Subcutaneous abdominal adipose tissue (tissue), 5 donors: Measurements from ENCODE around the gene RETREG1.
A peak's percentile ranks its signal among the peaks of the same experiment; 100 is the strongest.

Source experiments
- H3K27ac ChIP-seq: one replicate; pipeline ENCODE4 v1.7.0; 2013; ENCODE audit warnings: low read depth, mild to moderate bottlenecking, inconsistent platforms, low read length, moderate library complexity
- H3K27me3 ChIP-seq, 5 donors: one replicate each; pipeline ENCODE4 v1.7.0; 2013; ENCODE audit warnings: low read length in 5 of 5, inconsistent platforms in 1 of 5; ENCODE audit not compliant: control insufficient read depth in 5 of 5, insufficient read depth in 4 of 5
- H3K36me3 ChIP-seq, 5 donors: one replicate each; pipeline ENCODE4 v1.7.0; 2013; ENCODE audit warnings: low read length in 5 of 5; ENCODE audit not compliant: control insufficient read depth in 5 of 5, insufficient read depth in 5 of 5
- H3K4me1 ChIP-seq, 5 donors: one replicate each; pipeline ENCODE4 v1.7.0; 2013; ENCODE audit warnings: low read length in 5 of 5, mild to moderate bottlenecking in 3 of 5, moderate library complexity in 1 of 5; ENCODE audit not compliant: control insufficient read depth in 5 of 5, insufficient read depth in 5 of 5
- H3K4me3 ChIP-seq, 5 donors: one replicate each; pipeline ENCODE4 v1.7.0; 2013; ENCODE audit warnings: low read length in 5 of 5, low read depth in 1 of 5
- H3K9ac ChIP-seq, 5 donors: one replicate each; pipeline ENCODE4 v1.7.0; 2013; ENCODE audit warnings: low read length in 5 of 5, mild to moderate bottlenecking in 4 of 5, moderate library complexity in 3 of 5
- H3K9me3 ChIP-seq, 5 donors: one replicate each; pipeline ENCODE4 v1.7.0; 2013; ENCODE audit warnings: low read length in 5 of 5; ENCODE audit not compliant: control insufficient read depth in 5 of 5
- donor health status: healthy.
- donor health status: healthy.
- donor health status: healthy.
- donor health status: healthy.
- donor health status: healthy.

Gene RETREG1

DNA sequence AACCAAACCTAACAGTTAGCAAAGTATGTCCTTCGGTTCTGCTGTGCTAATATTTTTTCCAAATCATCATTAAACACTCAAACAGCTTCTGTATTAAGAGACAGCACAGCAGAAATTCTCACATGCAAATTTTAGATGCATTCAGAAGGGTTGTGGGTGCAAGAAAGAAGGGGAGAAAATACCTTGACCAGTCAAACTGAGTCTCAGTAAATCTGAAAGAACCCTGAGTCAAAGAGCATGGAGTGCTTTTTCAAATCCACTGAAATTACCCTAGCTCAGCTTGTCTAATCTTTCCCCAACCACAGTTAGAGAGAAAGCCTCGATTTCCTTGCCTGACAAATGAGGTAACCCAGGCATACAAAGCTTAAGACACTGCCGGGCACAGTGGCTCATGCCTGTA lies 55.1 kb downstream of the RETREG1 start:
- Histone ChIP-seq H3K27me3 (no peaks in the 10 kb centered on the region), H3K4me3 (no peak overlapping the region), H3K4me1 (peaks cover 0 to 12% (median 0%) of the 10 kb centered on the region in 5 donors), H3K9ac (no peak overlapping the region), H3K9me3 (no peaks in the 10 kb centered on the region), H3K27ac (no peak overlapping the region), H3K36me3 (no peaks in the 10 kb centered on the region)

DNA sequence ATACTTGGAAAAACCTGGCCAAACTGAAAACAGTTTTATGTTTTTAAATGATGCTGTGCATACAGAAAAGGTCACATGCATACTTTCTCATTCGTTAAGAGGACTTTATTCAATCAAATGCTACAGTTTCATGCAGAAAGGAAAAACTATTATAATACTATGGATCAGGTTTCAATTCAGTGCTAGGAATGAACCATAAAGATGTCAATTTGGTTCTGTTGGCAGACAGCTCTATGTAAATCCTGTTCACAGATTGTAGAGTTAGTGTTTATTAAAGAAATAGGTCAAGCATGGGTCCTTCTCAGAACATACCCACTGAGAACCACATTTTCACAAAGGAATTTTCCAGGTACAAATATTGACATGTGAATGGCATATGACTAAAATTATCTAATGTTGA lies 57.1 kb downstream of the RETREG1 start:
- Histone ChIP-seq H3K4me3 (no peak overlapping the region), H3K9ac (no peak overlapping the region), H3K27me3 (no peaks in the 10 kb centered on the region)

DNA sequence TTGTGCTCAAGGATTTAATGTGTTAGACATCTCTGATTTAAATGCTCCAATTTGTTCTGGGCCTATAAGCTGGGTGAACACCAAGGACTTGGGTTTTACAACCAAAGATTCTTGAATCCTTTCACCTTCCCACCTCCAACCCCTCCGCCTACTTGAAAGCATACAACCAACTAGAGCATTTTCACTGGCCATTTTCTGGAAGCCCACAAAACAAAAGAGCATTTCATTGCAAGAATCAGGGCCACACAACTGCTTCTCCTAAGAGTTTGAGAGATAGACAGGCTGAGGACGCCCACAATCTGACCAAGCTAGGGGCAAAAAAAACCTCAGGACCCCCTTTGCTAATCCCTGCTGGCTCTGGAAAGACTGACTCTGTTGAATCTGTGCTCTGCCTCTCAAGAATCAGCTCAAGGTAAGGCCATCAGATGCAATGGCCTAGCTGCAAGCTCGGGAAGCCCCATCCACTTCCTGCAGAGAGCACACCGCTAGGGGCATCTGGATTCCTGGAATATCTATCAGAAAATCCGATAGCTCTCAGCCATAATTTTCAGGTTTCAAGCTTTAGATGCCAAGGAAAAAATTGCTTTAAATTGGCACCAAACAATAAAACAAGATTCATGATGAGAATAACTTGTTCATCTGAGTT lies 57.7 kb downstream of the RETREG1 start:
- Histone ChIP-seq H3K27me3 (no peaks in the 10 kb centered on the region), H3K9ac (no peak overlapping the region), H3K9me3 (no peaks in the 10 kb centered on the region), H3K36me3 (no peaks in the 10 kb centered on the region), H3K4me1 (peaks cover 0 to 8% (median 0%) of the 10 kb centered on the region in 5 donors), H3K4me3 (no peak overlapping the region), H3K27ac (no peak overlapping the region)

More for the DNA sequence above, 57.1 kb downstream of the RETREG1 start:
- no peaks in the 10 kb centered on the region for H3K36me3 ChIP-seq
- peaks cover 0 to 8% (median 0%) of the 10 kb centered on the region in 5 donors for H3K4me1 ChIP-seq
- no peak overlapping the region for H3K27ac ChIP-seq
- no peaks in the 10 kb centered on the region for H3K9me3 ChIP-seq

DNA sequence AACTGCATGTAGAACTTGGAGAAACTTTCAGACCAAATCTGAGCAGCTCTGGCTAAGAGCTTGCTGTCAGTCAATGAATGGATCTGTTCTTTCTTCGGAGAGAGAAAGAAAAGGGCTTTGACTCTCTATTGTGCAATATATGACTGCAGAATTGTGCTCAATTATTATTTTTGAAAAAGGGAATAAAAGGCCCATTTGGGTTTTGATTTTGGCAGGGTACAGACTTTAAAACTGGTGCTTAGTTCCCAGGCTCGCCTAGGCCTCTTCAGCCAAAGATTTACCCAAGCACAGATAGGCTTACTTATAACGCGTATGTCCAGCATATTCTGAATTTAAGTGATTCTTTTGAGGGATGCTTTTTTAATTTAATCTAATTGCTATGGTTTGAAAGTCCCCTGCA lies 59.3 kb downstream of the RETREG1 start:
- H3K4me1 ChIP-seq = peaks cover 0 to 10% (median 0%) of the 10 kb centered on the region in 5 donors
- H3K4me3 ChIP-seq = no peak overlapping the region
- H3K9me3 ChIP-seq = no peaks in the 10 kb centered on the region
- H3K36me3 ChIP-seq = no peaks in the 10 kb centered on the region
- H3K27me3 ChIP-seq = no peaks in the 10 kb centered on the region
- H3K27ac ChIP-seq = no peak overlapping the region
- H3K9ac ChIP-seq = peak overlapping the region in 1 of 5 donors; percentile 20

DNA sequence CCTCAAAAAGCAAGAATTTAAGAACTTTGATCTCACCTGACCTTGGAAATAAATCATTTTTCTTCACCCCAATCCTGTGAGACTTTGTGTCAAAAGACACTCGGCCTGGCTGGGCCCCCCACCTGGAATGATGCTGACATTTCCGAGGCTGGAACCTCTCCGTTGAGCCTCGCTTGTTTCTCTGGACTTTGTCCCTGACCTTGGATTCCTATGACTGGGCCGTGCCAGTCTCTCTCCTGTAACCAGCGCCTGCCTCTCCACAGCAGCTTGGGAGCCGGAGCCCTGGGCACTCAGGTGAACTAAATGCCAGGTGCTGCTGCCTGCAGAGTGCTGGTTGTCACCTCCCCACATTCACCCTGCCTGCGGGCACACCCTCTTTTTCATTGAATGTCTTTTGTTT lies 62.7 kb downstream of the RETREG1 start:
- Histone ChIP-seq H3K4me3 (no peak overlapping the region), H3K9ac (no peak overlapping the region), H3K27me3 (no peaks in the 10 kb centered on the region), H3K36me3 (no peaks in the 10 kb centered on the region), H3K27ac (no peak overlapping the region), H3K9me3 (no peaks in the 10 kb centered on the region), H3K4me1 (peaks cover 0 to 15% (median 0%) of the 10 kb centered on the region in 5 donors)

DNA sequence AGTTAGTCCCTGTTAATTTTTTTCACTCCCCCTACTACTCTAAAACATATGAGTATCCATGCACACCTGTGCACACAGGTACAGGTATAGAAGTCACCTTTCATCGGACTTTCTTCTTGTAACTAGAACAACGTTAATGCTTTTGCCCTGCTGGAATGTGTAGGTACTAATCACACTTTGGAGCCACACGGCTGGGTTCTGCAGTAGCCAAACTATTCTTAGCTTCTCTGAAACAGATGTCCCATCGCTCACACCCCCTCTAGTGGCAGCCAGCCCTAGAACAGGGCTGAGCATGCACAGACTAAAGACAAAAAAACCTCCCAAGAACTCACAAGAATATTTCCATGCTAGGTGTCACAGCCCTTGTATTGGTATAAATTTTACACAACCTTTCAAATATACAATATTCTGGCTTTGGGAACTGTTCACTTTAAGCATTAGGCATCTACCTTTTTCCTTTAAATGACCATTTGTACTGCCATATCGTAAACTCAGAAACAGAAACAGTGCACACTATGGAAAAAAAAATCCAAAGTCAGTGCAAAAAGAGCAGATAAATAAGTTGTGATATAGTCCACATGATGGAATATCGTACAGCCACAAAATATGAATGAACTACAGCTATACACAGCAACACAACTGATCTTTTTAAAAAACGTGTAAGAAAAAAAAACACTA lies 64.0 kb downstream of the RETREG1 start:
- Histone ChIP-seq H3K27me3 (no peaks in the 10 kb centered on the region), H3K36me3 (no peaks in the 10 kb centered on the region), H3K27ac (no peak overlapping the region), H3K4me3 (no peak overlapping the region), H3K9me3 (no peaks in the 10 kb centered on the region), H3K9ac (no peak overlapping the region), H3K4me1 (peaks cover 0 to 15% (median 0%) of the 10 kb centered on the region in 5 donors)

DNA sequence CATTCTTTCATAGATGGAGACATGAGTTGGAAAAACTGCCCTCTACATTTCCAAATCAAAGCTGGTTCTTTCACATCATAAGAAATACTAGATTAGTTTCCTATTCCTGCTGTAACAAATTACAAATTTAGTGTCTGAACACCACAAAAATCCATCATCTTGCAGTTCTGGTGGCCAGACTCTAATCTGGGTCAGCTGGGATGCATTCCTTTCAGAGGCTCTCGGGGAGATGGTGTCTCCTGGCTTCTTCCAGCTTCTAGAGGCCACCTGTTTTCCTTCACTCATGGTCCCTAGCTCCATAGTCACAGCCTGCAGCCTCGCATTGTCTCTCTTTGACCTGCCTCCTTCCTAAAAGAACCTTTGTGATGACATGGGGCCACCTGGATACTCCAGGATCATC lies 65.2 kb downstream of the RETREG1 start:
- no peak overlapping the region for H3K27ac ChIP-seq
- peaks cover 0 to 11% (median 3%) of the 10 kb centered on the region in 5 donors for H3K4me1 ChIP-seq
- H3K9me3 ChIP-seq = no peaks in the 10 kb centered on the region
- no peaks in the 10 kb centered on the region for H3K36me3 ChIP-seq
- H3K4me3 ChIP-seq = no peak overlapping the region
- H3K9ac ChIP-seq = no peak overlapping the region
- H3K27me3 ChIP-seq = no peaks in the 10 kb centered on the region

DNA sequence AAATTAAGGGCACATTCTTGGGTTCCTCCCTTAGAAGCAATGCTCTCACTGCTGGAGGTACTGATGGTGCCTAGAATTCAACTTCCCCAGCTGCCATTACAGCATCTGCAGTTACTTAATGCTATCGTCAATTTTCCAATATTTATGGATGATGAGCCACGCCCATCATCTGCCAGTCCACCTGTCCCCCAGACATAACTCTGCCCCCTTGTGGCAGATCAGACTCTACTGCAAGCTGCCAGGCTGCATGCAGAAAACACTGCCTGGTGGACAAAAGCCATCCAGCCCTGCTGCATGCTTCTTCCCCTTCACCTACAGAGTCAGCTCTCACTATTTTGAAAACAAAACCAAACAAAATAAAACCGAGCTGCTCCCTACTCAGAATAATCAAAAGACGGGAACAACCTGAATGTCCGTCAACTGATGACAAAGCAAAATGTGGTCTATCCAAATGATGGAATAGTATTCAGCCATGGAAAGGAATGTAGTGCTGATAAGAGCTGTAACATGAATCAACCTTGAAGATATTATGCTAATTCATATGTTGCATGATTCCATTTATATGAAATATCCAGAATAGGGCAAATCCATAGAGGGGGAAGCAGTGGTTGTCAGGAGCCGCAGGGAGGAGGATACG lies 66.4 kb downstream of the RETREG1 start:
- Histone ChIP-seq H3K36me3 (no peaks in the 10 kb centered on the region), H3K9me3 (no peaks in the 10 kb centered on the region), H3K4me3 (no peak overlapping the region), H3K27ac (no peak overlapping the region), H3K9ac (no peak overlapping the region), H3K4me1 (peaks cover 0 to 11% (median 3%) of the 10 kb centered on the region in 5 donors), H3K27me3 (no peaks in the 10 kb centered on the region)

DNA sequence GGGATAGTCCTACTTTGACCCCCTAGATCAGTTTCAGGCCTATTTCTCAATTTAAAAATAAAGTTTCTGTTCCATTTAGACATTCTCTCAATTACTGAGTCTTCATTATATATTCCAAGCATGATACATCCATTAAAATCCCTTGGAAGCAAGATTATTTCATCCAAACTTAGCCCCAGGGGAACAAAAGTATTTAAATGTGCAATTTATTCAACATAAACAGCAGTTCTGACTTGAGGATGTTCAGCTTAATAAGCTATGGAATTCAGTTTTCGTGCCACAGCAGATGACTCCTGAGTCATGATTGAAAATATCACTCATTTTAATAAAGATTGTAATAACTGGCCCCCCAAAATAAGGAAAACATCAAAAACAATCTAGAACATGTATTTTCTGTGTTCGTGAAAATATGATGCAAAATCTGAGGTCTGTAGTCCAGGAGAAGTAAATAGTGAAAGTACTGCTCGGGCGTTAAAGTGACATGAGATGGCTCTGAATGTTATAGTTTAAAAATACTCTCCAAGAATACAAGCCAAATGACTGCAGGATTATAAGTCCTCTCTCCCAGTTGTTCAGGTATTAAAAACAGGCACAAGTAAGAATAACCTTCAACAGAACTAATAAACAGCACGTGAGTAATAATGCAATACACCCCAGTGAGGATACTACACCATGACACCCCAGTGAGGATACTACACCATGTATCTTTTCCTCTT lies 67.1 kb downstream of the RETREG1 start:
- Histone ChIP-seq H3K4me1 (peaks cover 0 to 11% (median 3%) of the 10 kb centered on the region in 5 donors), H3K36me3 (no peaks in the 10 kb centered on the region), H3K27ac (peak overlapping the region; percentile 10), H3K4me3 (no peak overlapping the region), H3K27me3 (no peaks in the 10 kb centered on the region), H3K9me3 (no peaks in the 10 kb centered on the region), H3K9ac (no peak overlapping the region)

DNA sequence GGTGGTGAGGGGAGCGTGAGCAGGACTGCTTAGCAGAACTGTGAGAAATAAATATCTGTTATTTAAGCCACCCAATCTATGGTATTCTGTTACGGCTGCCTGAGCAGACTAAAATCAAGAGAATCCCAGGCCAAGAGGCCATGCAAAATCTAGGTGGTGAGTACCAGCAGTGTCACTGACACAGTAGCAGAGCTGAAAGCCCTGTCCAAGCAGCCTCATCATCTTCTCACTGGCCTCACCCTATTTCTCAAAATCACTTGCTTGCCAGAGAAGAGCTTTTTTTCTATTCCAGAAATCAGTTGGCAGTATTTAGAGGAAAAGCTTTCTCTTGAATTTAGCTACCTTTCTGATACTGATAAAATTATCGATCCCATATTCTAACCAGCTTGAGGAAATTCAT lies 68.0 kb downstream of the RETREG1 start:
- no peak overlapping the region for H3K4me3 ChIP-seq
- H3K9me3 ChIP-seq = no peaks in the 10 kb centered on the region
- no peaks in the 10 kb centered on the region for H3K36me3 ChIP-seq
- peak overlapping the region; percentile 10 for H3K27ac ChIP-seq
- H3K9ac ChIP-seq = no peak overlapping the region
- peaks cover 0 to 11% (median 3%) of the 10 kb centered on the region in 5 donors for H3K4me1 ChIP-seq
- no peaks in the 10 kb centered on the region for H3K27me3 ChIP-seq
